ENCODE data around the gene SLC37A1. TPM values are rescaled to one million over a fixed set of nuclear protein-coding genes. Genes with fewer than 3 reads are reported as not detected.

SLC37A1 gene
- 2.0 and 4.0 TPM in 2 replicates for total RNA-seq

DNA sequence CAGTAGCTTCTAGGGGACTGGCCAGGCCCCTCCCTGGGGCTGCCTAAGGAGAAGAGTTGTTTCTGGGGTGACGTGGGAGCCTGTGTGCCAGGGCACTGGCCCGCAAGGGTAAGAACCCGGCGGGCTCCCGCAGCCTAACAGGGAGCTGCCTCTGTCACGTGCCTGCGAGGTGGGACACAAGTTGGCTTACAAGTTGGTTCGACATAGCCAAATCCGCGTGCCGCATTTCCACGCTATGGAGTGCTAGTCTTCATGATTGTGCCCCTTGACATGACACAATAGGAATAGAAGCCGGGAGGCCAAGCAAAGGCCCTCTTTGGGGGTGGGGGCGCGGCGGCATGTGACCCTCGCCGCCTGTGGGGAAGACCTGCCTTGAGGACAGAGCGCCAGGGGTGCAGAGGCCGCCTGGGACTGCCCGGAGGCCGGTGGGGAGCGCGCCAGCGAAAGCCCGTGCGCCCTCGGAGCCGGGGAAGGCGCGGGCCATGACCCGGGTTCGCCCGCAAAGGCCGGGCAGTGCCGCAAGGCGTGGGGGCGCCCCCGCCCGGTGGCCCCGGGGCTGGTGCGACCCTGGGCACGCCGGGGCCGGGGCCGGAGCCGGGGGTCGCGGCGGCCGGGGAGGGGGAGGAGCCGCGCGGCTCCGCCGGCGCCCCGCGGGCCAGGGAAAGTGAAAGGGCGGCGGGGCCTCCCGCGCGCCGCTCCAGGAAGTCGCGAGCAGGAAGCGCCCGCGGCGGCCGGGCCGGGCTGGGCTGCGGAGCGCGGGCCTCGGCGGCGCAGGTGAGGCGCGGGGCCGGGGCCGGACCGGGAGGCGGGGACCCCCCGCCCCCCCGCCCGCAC lies at the start of gene SLC37A1:
TSS of gene SLC37A1 (plus strand) at position 702 of the 834 bp plus-strand sequence. CDS start 4,603 bp downstream, outside the sequence.

DNA sequence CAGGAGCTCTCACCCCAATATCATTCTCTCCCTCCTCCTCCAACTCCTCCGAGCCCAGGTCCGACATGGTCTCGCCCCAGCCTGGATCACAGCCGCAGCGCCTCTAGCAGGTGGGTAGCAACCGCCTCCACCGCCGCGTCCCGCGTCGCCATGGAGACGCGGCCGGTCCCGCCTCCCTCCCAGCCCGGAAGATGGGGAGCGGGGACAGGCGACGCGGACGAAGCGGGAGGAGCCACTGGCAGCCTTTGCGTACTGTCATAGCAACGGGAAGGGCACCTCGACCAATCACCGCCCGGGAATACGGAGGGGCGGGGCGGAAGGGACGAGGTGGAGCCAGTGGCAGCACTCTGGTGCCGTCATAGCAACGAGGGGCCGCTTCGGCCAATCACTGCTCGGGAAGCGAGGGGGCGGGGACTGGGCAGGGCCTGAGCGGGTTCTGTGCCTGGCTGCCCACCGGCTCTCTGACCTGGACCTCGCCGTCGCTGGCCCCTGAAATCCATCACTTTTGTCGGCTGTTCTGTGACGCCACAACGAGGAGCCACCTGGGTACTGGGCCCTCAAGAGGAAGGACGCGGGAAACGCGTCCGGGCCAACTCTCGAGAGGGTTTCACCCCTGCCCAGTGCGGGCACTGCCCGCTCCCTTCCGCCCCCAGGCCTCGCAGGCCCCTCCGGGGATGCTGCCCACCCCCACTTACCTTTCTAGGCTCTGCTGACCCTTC lies 17.4 kb upstream of the SLC37A1 start, which contains the start of gene RSPH1:
TSS of gene RSPH1 (minus strand) at position 105 of the 719 bp plus-strand sequence. CDS start at position 67, 38 bp downstream.

Other genes with a start within 250 kb of the SLC37A1 start
- 0.52 TPM in 1 of 2 replicates, not detected in the other for gene TFF3, start 198.4 kb upstream of the SLC37A1 start, total RNA-seq
- not detected in 2 replicates for gene TFF2, start 162.9 kb upstream of the SLC37A1 start, total RNA-seq
- not detected in 2 replicates for gene TFF1, start 147.3 kb upstream of the SLC37A1 start, total RNA-seq
- not detected in 2 replicates for gene TMPRSS3, start 117.8 kb upstream of the SLC37A1 start, total RNA-seq
- not detected in 2 replicates for gene UBASH3A, start 110.0 kb upstream of the SLC37A1 start, total RNA-seq
- not detected in 2 replicates for gene RSPH1, start 17.6 kb upstream of the SLC37A1 start, total RNA-seq
- gene PDE9A, start 139.8 kb downstream of the SLC37A1 start, total RNA-seq, result 4.1 and 6.9 TPM in 2 replicates

Measured in epithelial cell of alveolus of lung (primary cell).